ENCODE measurements around the gene NANP.

Gene NANP

DNA sequence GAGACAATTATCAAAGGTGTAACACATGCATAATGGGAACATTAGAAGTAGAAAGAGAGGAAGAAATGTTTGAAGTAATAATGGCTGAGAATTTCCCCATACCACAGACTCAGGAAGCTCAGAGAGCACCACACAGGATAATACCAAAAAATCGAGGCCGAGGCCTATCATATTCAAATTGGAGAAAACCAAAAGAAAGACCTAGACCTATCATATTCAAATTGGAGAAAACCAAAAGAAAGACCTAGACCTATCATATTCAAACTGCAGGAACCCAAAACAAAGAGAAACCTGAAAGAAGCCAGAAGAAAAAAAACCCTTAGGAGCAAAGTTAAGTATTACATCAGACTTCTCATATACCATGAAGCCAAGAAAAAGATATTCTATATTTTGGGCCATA, 56.5 kb downstream of the NANP start:
- DNase-seq = no peak

DNA sequence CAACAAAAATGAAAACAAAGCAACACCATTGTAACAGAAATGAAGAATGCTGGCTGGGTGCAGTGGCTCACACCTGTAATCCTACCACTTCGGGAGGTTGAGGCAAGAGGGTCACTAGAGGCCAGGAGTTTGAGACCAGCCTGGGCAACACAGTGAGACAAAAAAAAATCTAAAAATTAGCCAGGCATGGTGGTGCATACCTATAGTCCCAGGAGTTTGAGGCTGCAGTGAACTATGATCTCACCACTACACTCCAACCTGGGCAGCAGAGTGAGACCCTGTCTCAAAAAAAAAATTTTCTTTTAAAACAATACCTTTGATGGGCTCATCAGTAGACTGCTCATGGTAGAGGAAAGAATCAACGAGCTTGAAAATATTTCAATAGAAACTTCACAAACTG, 57.0 kb downstream of the NANP start:
- DNase-seq = no peak

DNA sequence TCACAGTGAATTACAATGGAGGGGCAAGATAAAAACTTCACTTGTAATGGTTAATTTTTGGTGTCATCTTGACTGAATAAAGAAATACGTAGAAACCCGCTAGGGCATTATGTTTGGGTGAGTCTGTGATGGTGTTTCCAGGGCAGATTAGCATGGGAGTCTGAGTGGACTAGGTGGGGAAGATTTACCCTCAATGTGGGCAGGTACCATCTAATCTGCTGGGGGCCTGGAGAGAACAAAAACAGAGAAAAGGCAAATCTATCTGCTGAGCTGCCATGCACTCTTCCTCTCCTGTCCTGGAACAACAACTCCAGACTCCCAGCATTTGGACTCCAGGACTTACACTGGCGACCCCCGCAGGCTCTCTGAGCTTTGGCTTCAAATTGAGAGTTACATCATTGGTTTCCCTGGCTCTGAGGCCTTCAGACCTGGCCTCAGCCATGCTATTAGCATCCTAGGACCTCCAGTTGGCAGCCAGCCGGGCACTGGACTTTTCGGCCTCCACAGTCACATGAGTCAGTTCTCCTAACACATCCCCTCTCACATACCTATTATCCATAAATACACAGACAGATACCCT, 58.1 kb downstream of the NANP start:
- no peak for DNase-seq

GRCh38 chr20:25563876-25564275, 59.9 kb downstream of the NANP start:
- no peak for DNase-seq

DNA sequence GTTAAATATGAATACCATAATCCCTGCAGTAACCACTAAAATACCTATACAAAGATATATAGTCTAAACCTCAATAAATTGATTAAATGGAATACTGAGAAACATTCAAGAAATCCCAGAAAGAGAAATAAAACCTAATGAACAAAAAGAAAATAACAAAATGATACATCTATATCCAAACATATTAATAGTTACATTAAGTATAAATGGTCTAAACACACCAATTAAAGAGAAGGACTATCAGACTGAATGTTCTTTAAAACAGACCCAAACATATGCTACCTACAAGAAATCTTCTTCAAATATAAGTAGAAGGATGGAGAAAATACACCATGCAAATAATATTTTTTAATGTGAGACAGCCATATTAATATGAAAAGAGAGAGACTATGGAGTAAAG, 60.5 kb downstream of the NANP start:
- DNase-seq = no peak

Measured in activated gamma-delta T cell treated with Interleukin-2 at 50 U/mL for 16 hours (primary cell).